DND-41 (cell line): ENCODE data around the gene EXOC3L2.

Experiments
- CTCF ChIP-seq: IDR thresholded peaks from 2 replicates; pipeline ENCODE4 v1.5.1; 2012; ENCODE audit warnings: borderline replicate concordance, low read length, moderate library complexity, mild to moderate bottlenecking; ENCODE audit not compliant: poor library complexity, severe bottlenecking; ENCODE audit errors: extremely low read depth
- EZH2 ChIP-seq: IDR thresholded peaks from 3 replicates; pipeline ENCODE4 v1.6.1; 2012; ENCODE audit warnings: borderline replicate concordance, low read depth, mild to moderate bottlenecking, moderate library complexity, low read length, inconsistent platforms; ENCODE audit not compliant: severe bottlenecking

- TF ChIP-seq EZH2 (no peak), CTCF (no peak)
These were observed 38.3 kb upstream of the EXOC3L2 start for GRCh38 chr19:45283443-45284033.
